ENCODE measurements around the gene PEX14. TPM values are rescaled to one million over a fixed set of nuclear protein-coding genes. Genes with fewer than 3 reads are reported as not detected.

The PEX14 gene
- total and polyA plus RNA-seq, 9 of the 15 experiments (the other 6 are each of a cell fraction or from before 2014, with no cell fraction given): 2.6 to 45.7 (median 22.7) TPM

DNA sequence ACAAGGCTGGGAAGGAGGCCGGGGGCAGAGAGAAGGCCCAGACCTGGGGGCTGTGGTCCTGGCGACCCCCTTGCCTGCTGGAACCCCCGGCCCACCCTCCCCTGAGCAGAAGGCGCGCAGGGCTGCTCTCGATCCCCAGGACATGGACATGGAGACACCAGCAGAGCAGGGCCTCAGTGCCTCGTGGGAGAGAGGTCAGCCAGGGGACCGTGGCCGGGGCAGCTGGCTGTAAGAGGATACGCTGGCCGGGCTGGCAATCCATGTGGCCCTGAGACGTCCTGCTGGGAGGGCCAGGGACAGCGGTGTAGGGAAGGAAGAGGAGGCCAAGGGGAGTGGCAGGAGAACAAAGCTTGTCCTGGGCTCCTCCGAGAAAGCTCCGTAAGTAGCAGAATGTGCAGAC, 189.5 kb downstream of the PEX14 start:
- intact Hi-C loops (cut with micrococcal nuclease): no loop called here
- Histone ChIP-seq H3K9ac (ENCODE audit: insufficient read depth in 1 of 2, low read depth in 2 of 2, low read length in 2 of 2) (no peak overlapping the region), H3K4me3 (no peak overlapping the region), H3K9me1 (ENCODE audit: control insufficient read depth, insufficient read depth, low read length) (no peaks in the 10 kb centered on the region), H3K9me3 (replicated peaks; ENCODE audit: control insufficient read depth, insufficient read depth, low read depth, low read length) (peaks cover 3% of the 10 kb centered on the region; the same call in 1 of the 2 replicates), H3K4me2 (ENCODE audit: insufficient read depth, low read length) (no peak overlapping the region), H2AFZ (ENCODE audit: low read depth, low read length) (no peak overlapping the region), H4K20me1 (replicated peaks; ENCODE audit: control insufficient read depth, insufficient read depth, low read length) (peaks cover 33% of the 10 kb centered on the region), H3K27ac (ENCODE audit: extremely low read depth, low read depth, low read length) (no peak overlapping the region), H3K79me2 (ENCODE audit: control insufficient read depth, insufficient read depth, low read length) (no peaks in the 10 kb centered on the region), H3K4me1 (replicated peaks in 1 of 2; ENCODE audit: control insufficient read depth in 2 of 2, insufficient read depth in 2 of 2, low read length in 2 of 2) (peaks cover 0 to 56% of the 10 kb centered on the region in 2 experiments; a peak in 2 of 5 replicates), H3K36me3 (ENCODE audit: control insufficient read depth, insufficient read depth, low read length) (no peaks in the 10 kb centered on the region), H3K27me3 (ENCODE audit: control insufficient read depth in 2 of 2, insufficient read depth in 2 of 2, low read length in 2 of 2) (peaks cover 44 to 82% of the 10 kb centered on the region in 2 experiments)
- 12% methylated on average over 11 of the region's 15 CpGs for WGBS (ENCODE audit: insufficient coverage, low coverage, missing lambda C conversion rate)
- in situ Hi-C loops (cut with MboI): no loop called here
- DNase-seq (ENCODE audit: extremely low read depth in 1 of 4, low spot score in 3 of 4) (no peak), ATAC-seq (no peak), FAIRE-seq (no peak)
- CTCF ChIA-PET (ENCODE audit: low intra/inter-chr PET ratio): no interaction called here
- BruUV-seq (replicated peaks): no TSS peak
- POLR2A ChIA-PET: no interaction called here
- TF ChIP-seq NR1H2 (CRISPR knock-in tag; IDR thresholded peaks at IDR 0.05): no peak
- no peak for TF ChIP-seq HCFC1 (IDR thresholded peaks at IDR 0.05; ENCODE audit: low read depth, low read length)
- no peak for TF ChIP-seq STAT5A (IDR thresholded peaks at IDR 0.05; ENCODE audit: borderline replicate concordance, low read length)
- TF ChIP-seq, protein P1, sequence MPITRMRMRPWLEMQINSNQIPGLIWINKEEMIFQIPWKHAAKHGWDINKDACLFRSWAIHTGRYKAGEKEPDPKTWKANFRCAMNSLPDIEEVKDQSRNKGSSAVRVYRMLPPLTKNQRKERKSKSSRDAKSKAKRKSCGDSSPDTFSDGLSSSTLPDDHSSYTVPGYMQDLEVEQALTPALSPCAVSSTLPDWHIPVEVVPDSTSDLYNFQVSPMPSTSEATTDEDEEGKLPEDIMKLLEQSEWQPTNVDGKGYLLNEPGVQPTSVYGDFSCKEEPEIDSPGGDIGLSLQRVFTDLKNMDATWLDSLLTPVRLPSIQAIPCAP (CRISPR knock-in tag; IDR thresholded peaks at IDR 0.05; ENCODE audit: borderline replicate concordance): no peak
- TF ChIP-seq DDX20 (tag; IDR thresholded peaks at IDR 0.05; ENCODE audit: low read depth): no peak
- TF ChIP-seq FUS (optimal IDR thresholded peaks at IDR 0.05; ENCODE audit: low read depth, low read length): no peak
- TF ChIP-seq ZEB2 (IDR thresholded peaks at IDR 0.05): no peak
- no peak for TF ChIP-seq PHF20 (IDR thresholded peaks at IDR 0.05; ENCODE audit: partially characterized antibody)
- TF ChIP-seq, protein P2, sequence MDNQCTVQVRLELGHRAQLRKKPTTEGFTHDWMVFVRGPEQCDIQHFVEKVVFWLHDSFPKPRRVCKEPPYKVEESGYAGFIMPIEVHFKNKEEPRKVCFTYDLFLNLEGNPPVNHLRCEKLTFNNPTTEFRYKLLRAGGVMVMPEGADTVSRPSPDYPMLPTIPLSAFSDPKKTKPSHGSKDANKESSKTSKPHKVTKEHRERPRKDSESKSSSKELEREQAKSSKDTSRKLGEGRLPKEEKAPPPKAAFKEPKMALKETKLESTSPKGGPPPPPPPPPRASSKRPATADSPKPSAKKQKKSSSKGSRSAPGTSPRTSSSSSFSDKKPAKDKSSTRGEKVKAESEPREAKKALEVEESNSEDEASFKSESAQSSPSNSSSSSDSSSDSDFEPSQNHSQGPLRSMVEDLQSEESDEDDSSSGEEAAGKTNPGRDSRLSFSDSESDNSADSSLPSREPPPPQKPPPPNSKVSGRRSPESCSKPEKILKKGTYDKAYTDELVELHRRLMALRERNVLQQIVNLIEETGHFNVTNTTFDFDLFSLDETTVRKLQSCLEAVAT (IDR thresholded peaks at IDR 0.05): no peak
- TF ChIP-seq ZBED1 (IDR thresholded peaks at IDR 0.05): no peak
- TF ChIP-seq, protein P3, sequence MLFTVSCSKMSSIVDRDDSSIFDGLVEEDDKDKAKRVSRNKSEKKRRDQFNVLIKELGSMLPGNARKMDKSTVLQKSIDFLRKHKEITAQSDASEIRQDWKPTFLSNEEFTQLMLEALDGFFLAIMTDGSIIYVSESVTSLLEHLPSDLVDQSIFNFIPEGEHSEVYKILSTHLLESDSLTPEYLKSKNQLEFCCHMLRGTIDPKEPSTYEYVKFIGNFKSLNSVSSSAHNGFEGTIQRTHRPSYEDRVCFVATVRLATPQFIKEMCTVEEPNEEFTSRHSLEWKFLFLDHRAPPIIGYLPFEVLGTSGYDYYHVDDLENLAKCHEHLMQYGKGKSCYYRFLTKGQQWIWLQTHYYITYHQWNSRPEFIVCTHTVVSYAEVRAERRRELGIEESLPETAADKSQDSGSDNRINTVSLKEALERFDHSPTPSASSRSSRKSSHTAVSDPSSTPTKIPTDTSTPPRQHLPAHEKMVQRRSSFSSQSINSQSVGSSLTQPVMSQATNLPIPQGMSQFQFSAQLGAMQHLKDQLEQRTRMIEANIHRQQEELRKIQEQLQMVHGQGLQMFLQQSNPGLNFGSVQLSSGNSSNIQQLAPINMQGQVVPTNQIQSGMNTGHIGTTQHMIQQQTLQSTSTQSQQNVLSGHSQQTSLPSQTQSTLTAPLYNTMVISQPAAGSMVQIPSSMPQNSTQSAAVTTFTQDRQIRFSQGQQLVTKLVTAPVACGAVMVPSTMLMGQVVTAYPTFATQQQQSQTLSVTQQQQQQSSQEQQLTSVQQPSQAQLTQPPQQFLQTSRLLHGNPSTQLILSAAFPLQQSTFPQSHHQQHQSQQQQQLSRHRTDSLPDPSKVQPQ (CRISPR knock-in tag; IDR thresholded peaks at IDR 0.05; ENCODE audit: borderline replicate concordance): no peak
- TF ChIP-seq, protein P4, sequence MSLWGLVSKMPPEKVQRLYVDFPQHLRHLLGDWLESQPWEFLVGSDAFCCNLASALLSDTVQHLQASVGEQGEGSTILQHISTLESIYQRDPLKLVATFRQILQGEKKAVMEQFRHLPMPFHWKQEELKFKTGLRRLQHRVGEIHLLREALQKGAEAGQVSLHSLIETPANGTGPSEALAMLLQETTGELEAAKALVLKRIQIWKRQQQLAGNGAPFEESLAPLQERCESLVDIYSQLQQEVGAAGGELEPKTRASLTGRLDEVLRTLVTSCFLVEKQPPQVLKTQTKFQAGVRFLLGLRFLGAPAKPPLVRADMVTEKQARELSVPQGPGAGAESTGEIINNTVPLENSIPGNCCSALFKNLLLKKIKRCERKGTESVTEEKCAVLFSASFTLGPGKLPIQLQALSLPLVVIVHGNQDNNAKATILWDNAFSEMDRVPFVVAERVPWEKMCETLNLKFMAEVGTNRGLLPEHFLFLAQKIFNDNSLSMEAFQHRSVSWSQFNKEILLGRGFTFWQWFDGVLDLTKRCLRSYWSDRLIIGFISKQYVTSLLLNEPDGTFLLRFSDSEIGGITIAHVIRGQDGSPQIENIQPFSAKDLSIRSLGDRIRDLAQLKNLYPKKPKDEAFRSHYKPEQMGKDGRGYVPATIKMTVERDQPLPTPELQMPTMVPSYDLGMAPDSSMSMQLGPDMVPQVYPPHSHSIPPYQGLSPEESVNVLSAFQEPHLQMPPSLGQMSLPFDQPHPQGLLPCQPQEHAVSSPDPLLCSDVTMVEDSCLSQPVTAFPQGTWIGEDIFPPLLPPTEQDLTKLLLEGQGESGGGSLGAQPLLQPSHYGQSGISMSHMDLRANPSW (CRISPR knock-in tag; IDR thresholded peaks at IDR 0.05): no peak
